HG03064 (cell line): ENCODE measurements around the gene ZBTB33.

Source experiments
- ATAC-seq: cut with Tn5 transposase; IDR thresholded peaks from one replicate; pipeline ENCODE4 v1.9.1; 2021; ENCODE audit warnings: low read depth; ENCODE audit not compliant: unreplicated experiment

Gene ZBTB33

GRCh38 chrX:120250522-120251271, at the start of gene ZBTB33:
Gene ZBTB33 (plus strand): TSS chrX:120250812. CDS start chrX:120253416, 2,604 bp downstream.
- ATAC-seq, result peak; percentile 96

GRCh38 chrX:120200851-120201250, 49.8 kb upstream of the ZBTB33 start:
- no peak for ATAC-seq

GRCh38 chrX:120205816-120206753, 44.5 kb upstream of the ZBTB33 start:
- no peak for ATAC-seq

DNA sequence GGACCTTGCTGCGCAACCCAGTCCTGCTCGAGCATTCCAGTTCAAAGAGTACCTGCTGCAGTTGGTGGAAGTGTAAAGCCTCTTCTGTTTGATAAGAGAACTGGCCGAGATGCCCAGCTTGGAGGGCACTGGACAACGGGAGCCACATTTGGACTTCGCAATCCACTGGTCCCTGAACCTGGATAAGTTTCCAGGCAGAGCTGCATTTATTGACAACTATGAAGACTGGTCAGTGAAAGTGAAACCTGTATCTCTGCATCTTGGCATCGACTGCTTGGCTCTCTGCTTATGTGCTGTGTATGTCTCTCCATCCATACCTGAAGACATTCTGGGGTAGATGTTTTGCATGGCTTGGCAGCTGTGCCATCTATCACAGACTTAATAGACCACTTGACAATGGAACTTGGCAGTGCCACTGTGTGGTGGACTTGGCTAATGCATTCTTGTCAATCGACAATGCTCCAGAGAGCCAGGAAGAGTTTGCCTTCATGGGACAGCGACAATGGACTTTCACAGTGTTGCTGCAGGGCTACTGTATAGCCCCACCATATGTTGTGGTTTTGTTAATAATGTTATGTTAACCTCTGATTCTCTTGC, 43.5 kb upstream of the ZBTB33 start:
- no peak for ATAC-seq

GRCh38 chrX:120213438-120214265, 37.0 kb upstream of the ZBTB33 start:
- ATAC-seq, result no peak

DNA sequence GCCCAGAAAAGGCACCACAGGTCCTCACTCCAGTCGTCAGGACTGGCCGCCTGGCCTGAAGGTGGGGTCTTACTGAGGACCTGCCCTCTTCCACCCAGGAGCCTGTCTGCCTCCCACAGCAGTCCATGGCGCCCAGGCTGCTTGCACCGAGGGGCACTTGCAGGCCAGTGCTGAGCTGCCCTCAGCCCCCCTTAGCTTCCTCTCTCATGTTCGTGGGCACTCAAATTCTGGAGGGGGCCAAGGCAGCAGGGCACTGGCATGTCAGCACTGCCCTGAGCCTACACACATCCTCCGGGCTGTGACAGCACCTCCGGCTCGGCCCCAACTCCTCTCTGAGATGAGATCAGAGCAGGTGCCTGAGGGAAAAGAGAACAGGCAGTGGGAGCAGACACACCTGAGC, 27.2 kb upstream of the ZBTB33 start:
- no peak for ATAC-seq

GRCh38 chrX:120224388-120224787, 26.2 kb upstream of the ZBTB33 start:
- ATAC-seq, result no peak

GRCh38 chrX:120228187-120228908, 22.3 kb upstream of the ZBTB33 start:
- ATAC-seq, result no peak

- ATAC-seq, result no peak
These were observed 15.3 kb upstream of the ZBTB33 start for GRCh38 chrX:120235284-120235683.

DNA sequence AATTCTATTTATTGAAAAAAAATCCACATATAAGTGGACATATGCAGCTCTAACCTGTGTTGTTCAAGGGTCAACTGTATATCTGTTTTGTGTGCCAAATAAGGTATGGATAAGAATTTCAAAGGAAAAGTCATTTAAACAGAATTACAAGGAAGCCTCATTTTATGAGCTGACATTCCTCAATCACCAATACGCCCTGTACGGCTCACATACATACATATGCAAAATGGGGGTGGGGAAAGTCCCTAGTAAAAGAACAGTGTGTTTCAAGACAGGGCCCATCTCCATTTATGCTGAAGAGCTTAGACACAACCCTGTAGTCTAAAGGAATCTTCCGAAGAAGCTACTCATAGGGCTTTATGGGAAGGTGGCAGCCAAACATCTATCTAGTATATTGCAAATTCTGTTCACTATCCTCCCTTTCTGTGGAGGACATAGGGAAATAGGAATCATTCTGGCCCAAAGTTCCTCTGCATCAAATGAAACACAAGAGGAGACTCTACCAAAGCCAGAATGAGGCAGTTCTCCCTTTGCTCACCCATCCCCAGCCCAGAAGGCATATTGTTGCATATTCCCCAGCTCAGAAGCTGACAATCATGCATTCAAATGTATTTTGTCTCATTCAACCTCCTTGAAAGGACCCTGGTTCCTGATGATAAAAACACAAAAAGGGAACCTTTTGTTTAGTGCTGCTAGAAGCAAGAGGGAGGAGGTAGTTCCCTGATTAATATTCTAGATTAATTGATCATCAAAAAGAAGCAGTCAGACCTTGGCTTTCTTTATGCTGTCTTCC, 13.7 kb upstream of the ZBTB33 start:
- ATAC-seq, result no peak

- no peak for ATAC-seq
These were observed 11.7 kb upstream of the ZBTB33 start for GRCh38 chrX:120238933-120239332.

GRCh38 chrX:120242813-120243212, 7.8 kb upstream of the ZBTB33 start:
- no peak for ATAC-seq

DNA sequence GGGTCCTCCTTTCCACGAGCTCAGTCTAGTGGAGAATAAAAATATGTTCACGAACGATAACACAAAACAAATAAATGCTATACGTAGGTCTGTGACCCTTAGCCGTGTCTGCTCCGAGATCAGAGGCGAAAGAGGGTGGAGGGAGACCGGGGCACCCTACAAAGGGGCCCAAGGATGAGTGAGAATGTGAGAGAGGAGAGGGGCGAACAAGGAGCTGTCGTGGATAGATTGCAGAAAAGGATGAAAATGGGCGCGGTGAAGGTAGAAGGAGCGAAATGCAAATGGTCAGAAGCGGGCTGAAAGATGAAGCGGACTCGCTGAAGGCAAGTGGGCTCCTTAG, 6.2 kb upstream of the ZBTB33 start:
- ATAC-seq, result no peak

DNA sequence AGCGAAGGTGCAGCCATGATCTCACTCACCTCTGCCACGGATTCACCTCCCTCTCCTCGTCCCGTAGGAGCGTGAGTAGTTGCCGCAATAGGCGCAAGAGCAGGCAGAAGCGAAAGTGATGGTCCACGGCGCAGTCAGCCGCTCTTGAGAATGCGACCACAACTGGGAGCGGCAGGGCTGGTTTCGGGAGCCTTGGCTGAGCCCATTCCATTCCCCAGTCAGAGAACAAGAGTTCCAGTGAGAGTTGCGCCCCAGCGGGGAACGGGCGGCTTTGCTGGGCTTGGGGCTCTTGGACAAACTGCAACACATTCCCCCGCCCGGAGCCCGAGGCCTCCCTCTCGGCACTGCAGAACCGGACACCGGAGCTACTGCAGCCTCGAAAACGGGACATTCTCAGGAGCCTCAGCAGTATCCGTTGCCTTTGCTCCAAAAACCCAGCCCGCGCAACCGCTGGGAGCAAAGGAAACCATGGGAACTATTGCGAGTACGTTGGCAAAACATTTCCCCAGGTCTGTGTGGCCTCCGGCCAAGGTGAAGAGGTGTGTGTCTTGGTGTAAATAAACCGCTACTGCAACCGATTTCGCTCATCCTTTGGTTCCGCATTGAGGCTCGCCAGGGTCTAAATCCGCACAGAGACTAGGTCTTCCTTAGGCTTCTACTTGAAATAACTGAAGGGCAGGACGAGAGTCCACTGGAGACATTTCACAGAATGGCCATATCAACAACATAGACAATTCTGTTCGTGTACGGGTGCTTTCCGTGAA, 5.7 kb upstream of the ZBTB33 start:
- ATAC-seq, result peak; percentile 54

DNA sequence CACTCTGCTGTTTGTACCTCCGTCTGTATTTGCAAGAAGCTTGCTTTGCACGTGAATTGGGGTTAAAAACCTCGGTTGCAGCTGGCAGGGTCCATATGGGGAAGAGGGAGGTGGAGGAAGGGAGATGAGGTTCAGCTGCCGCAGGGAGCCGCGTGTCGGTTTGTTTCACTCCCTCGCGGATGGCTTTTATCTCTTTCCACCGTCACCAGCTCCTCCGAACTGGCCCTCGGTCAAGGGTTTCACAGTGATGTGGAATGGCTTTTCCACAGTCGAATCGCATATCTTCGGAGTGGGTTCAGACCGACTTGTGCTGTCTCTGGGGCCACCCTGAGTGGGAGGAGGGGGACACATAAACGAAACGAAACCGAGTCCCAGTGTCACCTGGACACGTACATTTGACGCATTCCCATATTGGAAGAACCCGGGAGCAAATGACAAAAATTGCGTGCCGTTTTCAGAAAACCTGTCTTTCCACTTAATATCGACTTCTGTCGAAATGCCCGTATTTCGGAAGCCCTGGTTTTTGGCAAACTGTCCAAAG, 929 bp downstream of the ZBTB33 start:
- no peak for ATAC-seq

DNA sequence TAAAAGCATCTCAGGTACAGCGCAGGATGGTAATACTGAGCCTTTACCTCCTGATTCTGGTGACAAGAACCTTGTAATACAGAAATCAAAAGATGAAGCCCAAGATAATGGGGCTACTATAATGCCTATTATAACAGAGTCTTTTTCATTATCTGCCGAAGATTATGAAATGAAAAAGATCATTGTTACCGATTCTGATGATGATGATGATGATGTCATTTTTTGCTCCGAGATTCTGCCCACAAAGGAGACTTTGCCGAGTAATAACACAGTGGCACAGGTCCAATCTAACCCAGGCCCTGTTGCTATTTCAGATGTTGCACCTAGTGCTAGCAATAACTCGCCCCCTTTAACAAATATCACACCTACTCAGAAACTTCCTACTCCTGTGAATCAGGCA, 3.2 kb downstream of the ZBTB33 start:
- no peak for ATAC-seq

- ATAC-seq, result no peak
These were observed 9.8 kb downstream of the ZBTB33 start for GRCh38 chrX:120260369-120260768.
